SK-N-SH (cell line): Measurements from ENCODE around the gene CRIM1. TPM values are rescaled to one million over a fixed set of nuclear protein-coding genes. Genes with fewer than 3 reads are reported as not detected.

Experiments used
- CTCF ChIA-PET: fragments of 300-600, 350-600 bp; formaldehyde crosslinking; extraction: SDS; loops from one replicate; lab custom pipeline; 2021; lab: Yijun Ruan, JAX
- POLR2A ChIA-PET: fragments of 350-600 bp; sonication (Branson Sonifier 250); formaldehyde crosslinking; extraction: SDS; loops from one replicate; lab custom pipeline; 2020; ENCODE audit warnings: antibody characterized with exemption, inconsistent platforms; lab: Yijun Ruan, JAX
- DNase-seq: peaks from one replicate; pipeline ENCODE4 v3.0.0; 2012
- H2AFZ ChIP-seq: fragments of 200-600 bp; sonication (generic); 2 replicates; pipeline ENCODE4 v1.8.1; 2016; ENCODE audit warnings: antibody characterized with exemption, mild to moderate bottlenecking, low read depth
- H3F3A ChIP-seq: fragments of 200-600 bp; sonication (generic); replicated peaks from 2 replicates; pipeline ENCODE3; 2016; ENCODE audit warnings: antibody characterized with exemption, mild to moderate bottlenecking; ENCODE audit not compliant: insufficient read depth
- H3K27ac ChIP-seq, 2 experiments: fragments of 200-500 bp in 1 of 2; fragments of 200-600 bp in 1 of 2; sonication (Bioruptor generic) in 1 of 2; sonication (generic), shearing (Covaris generic) in 1 of 2; 2 replicates each; pipeline versions ENCODE4 v1.5.1 to v1.6.1; 2014 to 2016; ENCODE audit warnings: low read depth in 2 of 2, inconsistent platforms in 1 of 2, low read length in 1 of 2, mild to moderate bottlenecking in 1 of 2, mixed read lengths in 1 of 2
- H3K27me3 ChIP-seq: fragments of 200-600 bp; sonication (generic), shearing (Covaris generic); 2 replicates; pipeline ENCODE4 v1.6.1; 2016; ENCODE audit warnings: mixed run types; ENCODE audit not compliant: insufficient read depth
- H3K36me3 ChIP-seq, 2 experiments: fragments of 200-500 bp in 1 of 2; fragments of 200-600 bp in 1 of 2; sonication (Bioruptor generic) in 1 of 2; sonication (generic) in 1 of 2; replicated peaks in 1 of 2; 2 replicates each; pipeline versions ENCODE3 to v1.5.1; 2014 to 2016; ENCODE audit warnings: low read length in 1 of 2, mild to moderate bottlenecking in 1 of 2; ENCODE audit not compliant: insufficient read depth in 2 of 2, control insufficient read depth in 1 of 2
- H3K4me1 ChIP-seq, 2 experiments: fragments of 200-500 bp in 1 of 2; fragments of 200-600 bp in 1 of 2; sonication (Bioruptor generic) in 1 of 2; sonication (generic), shearing (Covaris generic) in 1 of 2; 2 replicates each; pipeline versions ENCODE4 v1.5.1 to v1.6.1; 2014 to 2016; ENCODE audit warnings: low read depth in 1 of 2, low read length in 1 of 2, mixed run types in 1 of 2; ENCODE audit not compliant: insufficient read depth in 2 of 2, control insufficient read depth in 1 of 2
- H3K4me2 ChIP-seq: fragments of 200-600 bp; sonication (generic), shearing (Covaris generic); 2 replicates; pipeline ENCODE4 v1.6.1; 2017; ENCODE audit warnings: mixed run types
- H3K4me3 ChIP-seq, 2 experiments: fragments of 200-500 bp in 1 of 2; fragments of 200-600 bp in 1 of 2; sonication (Bioruptor generic) in 1 of 2; sonication (generic), shearing (Covaris generic) in 1 of 2; 2 replicates each; pipeline versions ENCODE4 v1.5.1 to v1.8.1; 2014 to 2016; ENCODE audit warnings: low read depth in 2 of 2, inconsistent platforms in 1 of 2, low read length in 1 of 2, mild to moderate bottlenecking in 1 of 2, mixed read lengths in 1 of 2, moderate library complexity in 1 of 2
- H3K79me2 ChIP-seq: fragments of 200-600 bp; sonication (generic); 2 replicates; pipeline ENCODE4 v1.8.1; 2017; ENCODE audit warnings: mild to moderate bottlenecking; ENCODE audit not compliant: insufficient read depth
- H3K9ac ChIP-seq: fragments of 200-600 bp; sonication (generic); 2 replicates; pipeline ENCODE4 v1.6.1; 2017; ENCODE audit warnings: mixed run types
- H3K9me2 ChIP-seq: fragments of 200-600 bp; sonication (generic); 2 replicates; pipeline ENCODE4 v1.6.1; 2017; ENCODE audit warnings: mixed run types
- H3K9me3 ChIP-seq: fragments of 200-600 bp; sonication (generic); 2 replicates; pipeline ENCODE4 v1.6.1; 2017; ENCODE audit warnings: mixed run types, mild to moderate bottlenecking, moderate library complexity
- H4K20me1 ChIP-seq: fragments of 200-600 bp; sonication (generic); 2 replicates; pipeline ENCODE4 v1.6.1; 2017; ENCODE audit warnings: mild to moderate bottlenecking, mixed run types; ENCODE audit not compliant: insufficient read depth
- JUND ChIP-seq: IDR thresholded peaks from 2 replicates; pipeline ENCODE4 v1.4.0; 2012
- MAX ChIP-seq: IDR thresholded peaks from 2 replicates; pipeline ENCODE4 v1.4.0; 2012; ENCODE audit warnings: low read depth
- NFIC ChIP-seq: IDR thresholded peaks from 2 replicates; pipeline ENCODE4 v1.4.0; 2012; ENCODE audit warnings: borderline replicate concordance
- POLR2AphosphoS5 ChIP-seq: IDR thresholded peaks from 2 replicates; pipeline ENCODE4 v1.6.1; 2012; ENCODE audit warnings: low read depth, low read length
- RAD21 ChIP-seq: IDR thresholded peaks from 2 replicates; pipeline ENCODE4 v1.6.1; 2012; ENCODE audit warnings: mild to moderate bottlenecking, low read length
- REST ChIP-seq: IDR thresholded peaks from 2 replicates; pipeline ENCODE4 v1.6.1; 2012; ENCODE audit warnings: mild to moderate bottlenecking, low read depth, low read length, moderate library complexity
- RXRA ChIP-seq: IDR thresholded peaks from 2 replicates; pipeline ENCODE4 v1.4.0; 2012; ENCODE audit warnings: low read depth, mild to moderate bottlenecking, borderline replicate concordance
- TAF1 ChIP-seq: IDR thresholded peaks from 2 replicates; pipeline ENCODE4 v1.6.1; 2012; ENCODE audit warnings: low read depth, mild to moderate bottlenecking, low read length, moderate library complexity, borderline replicate concordance
- TCF12 ChIP-seq: IDR thresholded peaks from 2 replicates; pipeline ENCODE4 v1.4.0; 2012
- TEAD4 ChIP-seq: IDR thresholded peaks from 2 replicates; pipeline ENCODE4 v1.4.0; 2012; ENCODE audit warnings: mild to moderate bottlenecking, borderline replicate concordance; ENCODE audit not compliant: insufficient read depth
- ZBTB33 ChIP-seq: IDR thresholded peaks from 2 replicates; pipeline ENCODE4 v1.4.0; 2012; ENCODE audit warnings: low read depth, borderline replicate concordance
- WGBS: methylation state at CpG from one replicate; pipeline ENCODE4 v1.1.6; 2017; ENCODE audit warnings: low lambda C conversion rate; 5-methylcytosine and 5-hydroxymethylcytosine counted together
- polyA plus RNA-seq, 3 experiments: library from polyadenylated mRNA; depleted of rRNA; stranded (reverse); fragments of >200 nt; gene quantifications; 2 replicates each; pipeline ENCODE4 v1.2.3, GENCODE V29; 2012

The CRIM1 gene
- polyA plus RNA-seq, 1 of the 3 experiments (the other 2 are of a cell fraction): 244 TPM

- Histone ChIP-seq H3K9me3 (no peaks in the 10 kb centered on the region), H3F3A (peaks cover 54% of the 10 kb centered on the region), H3K9me2 (no peaks in the 10 kb centered on the region), H3K9ac (no peak overlapping the region), H3K4me1 (peaks cover 0 to 53% of the 10 kb centered on the region in 2 experiments; a peak in 2 of 4 replicates), H3K27me3 (no peaks in the 10 kb centered on the region), H3K4me3 (no peak overlapping the region), H4K20me1 (no peaks in the 10 kb centered on the region), H3K79me2 (peaks cover 96% of the 10 kb centered on the region), H3K36me3 (peaks cover 48 to 52% of the 10 kb centered on the region in 2 experiments), H3K27ac (peak overlapping the region in 1 of 2 experiments; percentile 95; a peak in 2 of 4 replicates), H3K4me2 (no peak overlapping the region), H2AFZ (no peak overlapping the region)
- POLR2A ChIA-PET: no interaction called here
- CTCF ChIA-PET: interaction anchor here (0.7 kb wide), 1 partner anchor 665 kb away, joined by 3 read pairs; no protein-coding TSS in a partner anchor
- TF ChIP-seq ZBTB33: no peak
- WGBS: 80% methylated on average over 7 of the region's 7 CpGs
- DNase-seq: no peak
Observed at GRCh38 chr2:36463365-36463764, 107.8 kb downstream of the CRIM1 start.

- Histone ChIP-seq H3K79me2 (peaks cover 96% of the 10 kb centered on the region), H3K4me3 (no peak overlapping the region), H3K9ac (no peak overlapping the region)
- TF ChIP-seq TEAD4: no peak
- no peak for TF ChIP-seq NFIC
- TF ChIP-seq TAF1: no peak
- no peak for TF ChIP-seq TCF12
- no peak for TF ChIP-seq JUND
- TF ChIP-seq, all 33 proteins: peak for 0
- Histone ChIP-seq H3K36me3 (peaks cover 42 to 49% of the 10 kb centered on the region in 2 experiments), H3K4me1 (peaks cover 0 to 50% of the 10 kb centered on the region in 2 experiments; a peak in 2 of 4 replicates), H3F3A (peaks cover 51% of the 10 kb centered on the region), H3K9me3 (no peaks in the 10 kb centered on the region), H2AFZ (no peak overlapping the region), H4K20me1 (no peaks in the 10 kb centered on the region), H3K27ac (peak overlapping the region in 1 of 2 experiments; percentile 95; a peak in 2 of 4 replicates), H3K9me2 (no peaks in the 10 kb centered on the region), H3K27me3 (no peaks in the 10 kb centered on the region), H3K4me2 (no peak overlapping the region)
- no peak for DNase-seq
- ChIA-PET CTCF (interaction anchor here (0.7 kb wide), 1 partner anchor 665 kb away, joined by 3 read pairs; no protein-coding TSS in a partner anchor), POLR2A (no interaction called here)
- WGBS: 81% methylated on average over 11 of the region's 11 CpGs
Observed at GRCh38 chr2:36464006-36464721, 108.6 kb downstream of the CRIM1 start.

GRCh38 chr2:36466135-36466534, 110.6 kb downstream of the CRIM1 start:
- no peaks in the 10 kb centered on the region for H3K27me3 ChIP-seq
- DNase-seq: no peak
- peaks cover 0 to 40% of the 10 kb centered on the region in 2 experiments; a peak in 3 of 4 replicates for H3K4me1 ChIP-seq
- H3K4me2 ChIP-seq: no peak overlapping the region
- peak overlapping the region in 1 of 2 experiments; percentile 95; a peak in 2 of 4 replicates for H3K27ac ChIP-seq
- 75% methylated on average over 4 of the region's 4 CpGs for WGBS
- no peak overlapping the region for H3K4me3 ChIP-seq
- H3K9me3 ChIP-seq: no peaks in the 10 kb centered on the region
- no peaks in the 10 kb centered on the region for H4K20me1 ChIP-seq
- ChIA-PET CTCF (no interaction called here), POLR2A (no interaction called here)
- H3K9me2 ChIP-seq: no peaks in the 10 kb centered on the region
- H3K36me3 ChIP-seq: peaks cover 55 to 61% of the 10 kb centered on the region in 2 experiments
- no peak overlapping the region for H2AFZ ChIP-seq
- H3K9ac ChIP-seq: no peak overlapping the region
- peaks cover 53% of the 10 kb centered on the region for H3F3A ChIP-seq
- H3K79me2 ChIP-seq: peaks cover 96% of the 10 kb centered on the region
- TF ChIP-seq TEAD4 (no peak), ZBTB33 (no peak), REST (no peak), MAX (no peak), RXRA (no peak), RAD21 (no peak), POLR2AphosphoS5 (no peak)
